ENCODE results near the gene ROR1. TPM values are rescaled to one million over a fixed set of nuclear protein-coding genes. Genes with fewer than 3 reads are reported as not detected.

ROR1 gene
- total RNA-seq, 4 donors from 2014 or later: 10.6 to 21.7 (median 15.1) TPM

- TF ChIP-seq EP300 (IDR thresholded peaks at IDR 0.05): no peak
- no peak for TF ChIP-seq POLR2AphosphoS5 (IDR thresholded peaks at IDR 0.05)
- TF ChIP-seq POLR2A (IDR thresholded peaks at IDR 0.05): no peak
- no peak for TF ChIP-seq CTCF (IDR thresholded peaks at IDR 0.05)
- DNase-seq (ENCODE audit: low spot score in 2 of 2): no peak
- peaks cover 5% of the 10 kb centered on the region for H3K4me1 ChIP-seq
- H3K36me3 ChIP-seq: no peaks in the 10 kb centered on the region
- no peak overlapping the region for H3K27ac ChIP-seq
- no peak overlapping the region for H3K4me3 ChIP-seq
- H3K9me3 ChIP-seq: peaks cover 3% of the 10 kb centered on the region
- no peaks in the 10 kb centered on the region for H3K27me3 ChIP-seq
Measured at GRCh38 chr1:63858153-63858552, 84.3 kb downstream of the ROR1 start.

- peaks cover 3% of the 10 kb centered on the region for H3K9me3 ChIP-seq
- H3K27ac ChIP-seq: no peak overlapping the region
- no peak for TF ChIP-seq POLR2AphosphoS5 (IDR thresholded peaks at IDR 0.05)
- H3K27me3 ChIP-seq: no peaks in the 10 kb centered on the region
- WGBS: 86% methylated on average over 3 of the region's 3 CpGs
- no peak for DNase-seq (ENCODE audit: low spot score in 2 of 2)
- H3K36me3 ChIP-seq: no peaks in the 10 kb centered on the region
- peaks cover 11% of the 10 kb centered on the region for H3K4me1 ChIP-seq
- H3K4me3 ChIP-seq: no peak overlapping the region
Measured at GRCh38 chr1:63859480-63860275, 85.9 kb downstream of the ROR1 start.

- TF ChIP-seq POLR2AphosphoS5 (IDR thresholded peaks at IDR 0.05) (no peak), POLR2A (IDR thresholded peaks at IDR 0.05) (no peak), CTCF (IDR thresholded peaks at IDR 0.05) (no peak), EP300 (IDR thresholded peaks at IDR 0.05) (no peak)
- DNase-seq (ENCODE audit: low spot score in 2 of 2): no peak
- Histone ChIP-seq H3K27me3 (no peaks in the 10 kb centered on the region), H3K36me3 (no peaks in the 10 kb centered on the region), H3K9me3 (peaks cover under 1% of the 10 kb centered on the region), H3K4me3 (no peak overlapping the region), H3K27ac (peak overlapping the region; percentile 2), H3K4me1 (peaks cover 12% of the 10 kb centered on the region)
- WGBS: 69% methylated on average over 6 of the region's 6 CpGs
Measured at GRCh38 chr1:63861052-63861691, 87.4 kb downstream of the ROR1 start.

- Histone ChIP-seq H3K4me3 (no peak overlapping the region), H3K36me3 (no peaks in the 10 kb centered on the region), H3K9me3 (no peaks in the 10 kb centered on the region), H3K27me3 (no peaks in the 10 kb centered on the region), H3K27ac (no peak overlapping the region), H3K4me1 (peaks cover 22% of the 10 kb centered on the region)
- 91% methylated on average over 3 of the region's 3 CpGs for WGBS
- no peak for DNase-seq (ENCODE audit: low spot score in 2 of 2)
- TF ChIP-seq POLR2AphosphoS5 (IDR thresholded peaks at IDR 0.05) (no peak), CTCF (IDR thresholded peaks at IDR 0.05) (no peak), EP300 (IDR thresholded peaks at IDR 0.05) (no peak), POLR2A (IDR thresholded peaks at IDR 0.05) (no peak)
Measured at GRCh38 chr1:63863145-63863544, 89.3 kb downstream of the ROR1 start.

- no peak for DNase-seq (ENCODE audit: low spot score in 2 of 2)
- WGBS: 65% methylated on average over 4 of the region's 4 CpGs
- H3K4me1 ChIP-seq: peaks cover 31% of the 10 kb centered on the region
Measured at GRCh38 chr1:63864224-63864641, 90.4 kb downstream of the ROR1 start.

More at GRCh38 chr1:63864224-63864641, 90.4 kb downstream of the ROR1 start:
- Histone ChIP-seq H3K4me3 (no peak overlapping the region), H3K27ac (no peak overlapping the region), H3K36me3 (no peaks in the 10 kb centered on the region), H3K9me3 (no peaks in the 10 kb centered on the region), H3K27me3 (no peaks in the 10 kb centered on the region)
- TF ChIP-seq CTCF (IDR thresholded peaks at IDR 0.05): no peak
- TF ChIP-seq POLR2AphosphoS5 (IDR thresholded peaks at IDR 0.05): no peak
- TF ChIP-seq POLR2A (IDR thresholded peaks at IDR 0.05): no peak
- no peak for TF ChIP-seq EP300 (IDR thresholded peaks at IDR 0.05)

All from suprapubic skin (tissue), 4 donors.